GM12875 (cell line): ENCODE data around the gene INF2.

Experiments
- H3K4me3 ChIP-seq: one replicate; pipeline ENCODE4 v1.5.1; 2011; ENCODE audit warnings: low read depth, low read length, control low read depth
- CTCF ChIP-seq: IDR thresholded peaks from 2 replicates; pipeline ENCODE4 v1.5.1; 2011; ENCODE audit warnings: low read depth, mild to moderate bottlenecking, control low read depth, inconsistent platforms, low read length, moderate library complexity, borderline replicate concordance; ENCODE audit not compliant: insufficient read depth

Gene INF2

GRCh38 chr14:104689109-104689880, at the start of gene INF2:
Gene INF2 (plus strand): TSS chr14:104689618. CDS start chr14:104701366, 11,748 bp downstream.
- H3K4me3 ChIP-seq, result peak within 1 kb of the TSS; percentile 74
- TF ChIP-seq CTCF, result no peak

- H3K4me3 ChIP-seq, result no peak overlapping the region
- peak; percentile 98 for TF ChIP-seq CTCF
Measured at GRCh38 chr14:104639885-104640548, 49.4 kb upstream of the INF2 start.

- H3K4me3 ChIP-seq, result no peak overlapping the region
- TF ChIP-seq CTCF, result no peak
Measured at GRCh38 chr14:104640681-104641080, 48.7 kb upstream of the INF2 start.

- no peak for TF ChIP-seq CTCF
Measured at GRCh38 chr14:104641753-104642539, 47.5 kb upstream of the INF2 start.

GRCh38 chr14:104642540-104642868, 46.9 kb upstream of the INF2 start:
- H3K4me3 ChIP-seq, result no peak overlapping the region
- TF ChIP-seq CTCF, result no peak

More at GRCh38 chr14:104641753-104642539, 47.5 kb upstream of the INF2 start:
- no peak overlapping the region for H3K4me3 ChIP-seq

- no peak for TF ChIP-seq CTCF
- H3K4me3 ChIP-seq, result no peak overlapping the region
Measured at GRCh38 chr14:104643306-104643705, 46.1 kb upstream of the INF2 start.
